HG03139 (cell line): Measurements from ENCODE around the gene GLI3.
"Not testable (repeated sequence)": the region's sequence is repeated elsewhere in the genome, so short reads cannot be mapped to it uniquely, and the experiment has no call there.

Experiments used
- ATAC-seq: cut with Tn5 transposase; IDR thresholded peaks from one replicate; pipeline ENCODE4 v1.9.1; 2021; ENCODE audit not compliant: unreplicated experiment

The GLI3 gene

GRCh38 chr7:42213093-42213492, 23.9 kb downstream of the GLI3 start:
- no peak for ATAC-seq

DNA sequence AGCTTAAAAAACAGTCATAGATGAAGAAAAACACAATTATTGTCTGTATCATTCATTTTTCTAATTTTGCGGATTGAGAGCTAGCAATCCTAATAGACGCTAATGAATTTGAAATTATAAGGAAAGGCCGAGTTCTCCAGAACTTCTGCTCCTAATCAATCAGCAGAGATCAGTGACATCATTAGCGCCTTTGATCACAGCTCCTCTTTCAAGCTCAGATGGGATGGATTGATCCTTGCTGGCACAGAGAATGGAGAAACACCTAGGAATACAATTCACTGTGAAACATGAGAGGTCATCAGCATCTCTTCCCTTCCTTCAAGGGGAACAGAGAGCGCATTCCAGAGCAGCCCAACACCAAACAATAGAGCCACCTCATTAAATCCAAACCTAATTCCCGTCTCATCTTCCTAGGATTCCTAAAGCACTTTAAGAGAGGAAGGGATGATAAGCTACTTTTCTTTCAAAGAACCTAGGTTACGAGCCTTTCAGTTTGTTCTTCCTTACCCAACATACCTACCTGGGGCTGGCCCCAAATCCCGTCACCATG, 24.4 kb downstream of the GLI3 start:
- ATAC-seq: no peak

DNA sequence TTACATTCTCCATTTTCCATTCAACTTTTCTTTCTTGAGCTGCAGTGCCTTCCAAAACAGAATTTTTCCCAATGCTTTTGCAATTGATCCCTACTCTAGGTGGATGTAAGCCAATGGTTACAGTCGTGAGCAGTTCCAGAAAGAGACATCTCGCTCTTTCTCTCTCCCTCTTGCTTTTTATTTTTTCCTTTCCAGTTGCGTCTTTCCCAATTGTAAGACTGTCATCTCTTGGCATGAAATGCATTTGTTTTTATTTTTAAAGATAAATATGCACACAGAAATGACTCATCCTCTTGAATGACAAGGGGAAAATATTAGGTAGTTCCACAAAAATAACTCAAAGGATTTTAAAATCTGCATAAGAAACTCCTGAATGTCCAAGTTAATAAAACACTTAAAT, 25.1 kb downstream of the GLI3 start:
- ATAC-seq: no peak

DNA sequence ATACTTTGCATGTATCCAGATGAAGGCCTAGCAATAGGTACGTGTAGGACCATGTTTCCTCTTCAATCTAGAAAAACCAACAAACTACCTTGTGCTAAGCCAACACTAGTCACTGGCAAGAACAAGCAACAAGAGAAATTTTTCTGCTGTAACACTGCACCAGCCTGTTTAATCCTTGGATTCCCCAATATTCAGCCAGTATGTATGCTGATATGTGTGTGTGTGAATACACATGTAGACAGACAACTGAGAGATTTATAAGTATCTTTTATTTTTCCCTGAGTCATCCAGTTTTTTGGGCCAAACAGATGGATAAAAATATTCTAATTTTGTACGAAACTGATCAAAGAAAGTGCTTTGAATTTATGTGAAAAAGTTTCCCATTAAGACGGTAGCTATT, 26.2 kb downstream of the GLI3 start:
- no peak for ATAC-seq

DNA sequence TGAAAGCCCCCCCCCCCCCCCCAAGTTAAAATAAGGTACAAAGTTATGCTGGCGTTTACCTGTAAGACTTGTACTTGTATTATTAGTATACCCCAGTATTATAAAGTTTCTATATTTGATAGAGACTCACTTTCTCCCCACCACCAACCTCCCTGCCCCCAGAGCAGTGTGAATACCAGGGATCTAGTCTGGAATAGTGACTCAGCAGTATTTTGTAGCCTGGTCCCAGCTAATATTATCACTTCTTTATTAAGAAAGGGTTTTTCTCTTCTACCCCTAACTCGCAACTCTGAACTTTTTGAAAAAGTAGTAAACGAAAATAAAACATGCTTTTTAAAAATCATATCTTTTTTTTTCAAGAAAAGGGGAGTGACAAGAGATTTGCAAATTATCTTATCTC, 26.7 kb downstream of the GLI3 start:
- ATAC-seq: no peak

- not testable (repeated sequence) for ATAC-seq
Observed at GRCh38 chr7:42209085-42209484, 27.9 kb downstream of the GLI3 start.

- ATAC-seq: no peak
Observed at GRCh38 chr7:42208572-42208971, 28.4 kb downstream of the GLI3 start.

DNA sequence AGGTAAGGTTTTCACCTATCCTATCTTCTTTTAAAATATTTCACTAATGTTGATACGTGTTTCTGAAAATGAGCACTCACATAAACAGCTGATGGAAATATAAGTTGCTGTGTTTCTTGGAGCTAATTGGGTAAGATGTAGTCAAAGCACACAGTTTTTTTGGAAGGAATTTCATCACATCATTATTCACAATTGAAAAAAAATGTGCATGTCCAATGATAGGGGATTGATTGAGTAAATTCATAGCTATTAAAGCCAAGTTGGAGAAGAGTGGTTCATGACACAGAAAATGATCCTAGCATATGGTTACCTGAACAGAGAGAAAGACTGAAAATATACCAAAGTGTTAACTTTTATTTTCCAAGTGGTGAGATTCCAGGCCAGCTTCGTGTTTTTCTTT, 29.6 kb downstream of the GLI3 start:
- ATAC-seq: no peak

- ATAC-seq: no peak
Observed at GRCh38 chr7:42203336-42203735, 33.7 kb downstream of the GLI3 start.

DNA sequence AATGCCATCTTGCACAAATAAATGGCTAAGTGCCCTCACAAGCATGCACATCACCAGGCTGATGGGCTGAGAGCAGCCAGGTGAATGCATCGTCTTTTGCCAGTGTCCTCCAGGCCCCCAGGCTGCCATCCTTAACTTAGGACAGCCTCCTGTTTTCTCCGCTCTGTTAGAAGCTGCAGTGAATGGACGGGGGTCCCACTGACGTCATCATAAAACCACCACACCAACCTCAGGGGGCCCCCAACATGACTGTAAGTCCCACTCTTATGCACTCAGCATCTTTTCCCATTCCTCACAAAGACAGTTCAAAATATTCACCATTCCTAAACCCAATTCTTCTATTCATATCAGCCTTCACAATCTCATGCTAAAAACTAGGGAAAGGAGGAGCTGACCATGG, 34.4 kb downstream of the GLI3 start:
- ATAC-seq: no peak

- no peak for ATAC-seq
Observed at GRCh38 chr7:42198974-42199668, 37.9 kb downstream of the GLI3 start.

DNA sequence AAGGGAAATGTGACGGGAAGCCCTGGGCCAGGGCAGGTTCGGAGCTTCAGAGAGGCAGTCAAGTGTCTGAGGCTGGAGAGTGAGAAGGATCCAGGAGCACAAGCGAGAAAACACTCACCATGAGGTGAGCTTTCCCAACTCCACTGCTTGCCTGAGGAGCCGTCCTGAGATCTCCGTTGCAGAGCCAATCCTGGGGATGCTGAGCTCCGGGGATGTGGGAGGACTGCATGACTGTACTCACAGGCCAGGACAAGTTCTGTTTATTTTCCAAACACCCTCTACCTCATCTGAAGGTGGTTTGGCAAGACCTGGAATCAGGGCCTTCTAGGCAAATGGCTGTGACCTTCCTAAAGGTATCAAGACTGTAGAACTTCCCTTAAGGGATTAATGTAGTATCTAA, 38.7 kb downstream of the GLI3 start:
- no peak for ATAC-seq

- ATAC-seq: no peak
Observed at GRCh38 chr7:42197451-42197850, 39.6 kb downstream of the GLI3 start.

DNA sequence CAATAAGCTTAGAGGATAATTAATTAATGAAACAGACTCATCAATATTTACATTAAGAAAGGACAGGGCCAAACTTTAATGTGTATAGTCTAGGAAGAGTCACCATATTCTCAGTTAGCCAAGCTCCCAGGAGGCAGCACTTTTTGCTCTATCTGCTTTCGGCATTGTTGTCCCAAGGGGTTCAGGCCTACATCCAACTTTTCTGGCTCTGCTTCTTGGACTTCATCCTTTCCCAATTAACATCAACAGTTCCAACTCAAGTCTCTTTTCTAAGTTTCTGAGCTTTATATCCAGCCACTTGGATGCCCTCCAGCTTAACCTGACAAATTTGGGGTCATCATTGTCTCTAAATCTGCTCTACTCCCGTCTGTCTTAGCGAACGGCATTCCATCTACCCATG, 42.8 kb downstream of the GLI3 start:
- ATAC-seq: no peak

GRCh38 chr7:42193471-42194129, 43.4 kb downstream of the GLI3 start:
- ATAC-seq: no peak

DNA sequence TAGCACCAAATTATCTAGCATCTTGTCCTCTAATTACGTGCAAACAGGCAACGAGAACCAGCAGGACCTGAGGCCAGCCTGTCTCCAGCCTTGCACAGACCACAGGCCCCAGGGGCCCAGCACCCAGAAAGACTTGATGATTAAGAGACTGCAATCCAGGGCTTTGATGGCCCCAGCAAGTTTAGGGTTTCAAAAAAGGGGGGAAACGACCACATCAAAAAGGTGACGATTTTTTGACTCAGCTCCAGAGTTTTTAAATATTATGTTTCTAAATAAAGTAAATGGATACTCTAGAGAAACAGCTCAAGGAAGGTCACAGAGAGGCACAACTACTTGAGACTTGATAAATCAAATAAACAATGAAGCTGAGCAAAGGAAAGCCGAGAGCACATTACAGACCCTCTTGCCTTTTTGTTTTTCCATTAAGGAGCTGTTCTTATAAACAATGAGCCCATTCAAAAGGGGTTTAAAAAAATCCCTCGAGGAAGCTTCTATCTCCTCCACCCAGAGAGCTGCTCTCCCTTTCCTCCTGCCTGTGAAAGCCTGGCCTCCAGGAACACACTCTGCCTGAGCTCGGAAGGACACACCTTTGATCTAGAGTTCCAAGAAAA, 44.1 kb downstream of the GLI3 start:
- no peak for ATAC-seq

DNA sequence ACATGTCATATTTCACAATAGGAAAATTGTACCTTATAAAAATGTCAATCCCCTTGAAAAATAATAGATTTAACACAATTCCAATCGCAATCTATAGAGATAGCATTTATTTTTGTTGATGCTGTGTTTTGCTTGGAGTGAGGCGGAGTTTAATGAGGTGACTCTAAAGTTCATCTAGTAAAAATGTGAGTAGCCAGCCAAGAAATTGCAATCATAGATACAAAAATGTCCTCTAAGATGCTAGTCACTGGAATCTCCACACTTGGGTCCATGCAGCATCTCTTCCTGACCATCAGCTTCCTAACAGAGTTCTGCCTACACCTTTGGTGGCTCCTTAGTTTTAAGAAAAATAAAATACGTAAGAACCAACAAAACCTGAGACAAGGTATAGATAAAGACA, 44.9 kb downstream of the GLI3 start:
- ATAC-seq: no peak

- no peak for ATAC-seq
Observed at GRCh38 chr7:42189535-42189934, 47.5 kb downstream of the GLI3 start.

GRCh38 chr7:42186151-42186550, 50.9 kb downstream of the GLI3 start:
- no peak for ATAC-seq

DNA sequence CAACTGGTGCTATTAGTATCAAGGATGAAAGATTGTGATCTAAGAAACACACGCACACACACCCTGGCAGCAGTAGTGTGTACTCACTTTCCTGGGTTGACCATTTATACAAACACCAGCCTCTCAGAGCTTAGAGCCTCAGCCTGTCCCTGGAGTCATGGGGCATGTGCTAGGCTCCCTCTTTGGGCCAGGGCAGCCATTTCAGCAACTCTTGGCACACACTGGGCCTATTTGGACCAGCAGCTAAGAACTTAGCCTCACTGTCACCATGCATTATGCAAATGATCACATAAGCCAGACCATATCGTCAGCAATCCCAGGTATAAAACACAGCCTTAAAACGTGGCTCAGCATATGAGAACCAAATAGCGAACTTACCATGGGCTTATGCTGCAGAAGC, 51.3 kb downstream of the GLI3 start:
- ATAC-seq: no peak

- ATAC-seq: no peak
Observed at GRCh38 chr7:42183547-42183946, 53.5 kb downstream of the GLI3 start.

- no peak for ATAC-seq
Observed at GRCh38 chr7:42181566-42181965, 55.4 kb downstream of the GLI3 start.
